ENCODE results near the gene FLNA. TPM values are rescaled to one million over a fixed set of nuclear protein-coding genes. Genes with fewer than 3 reads are reported as not detected.

FLNA gene
- total and polyA plus RNA-seq, 10 of the 15 experiments (the other 5 are each of a cell fraction or from before 2014, with no cell fraction given) = 5.1 to 643 (median 171) TPM

- no peak for TF ChIP-seq ZNF592 (IDR thresholded peaks at IDR 0.05)
- no peak for TF ChIP-seq GATAD2B (conservative IDR thresholded peaks at IDR 0.05; ENCODE audit: low read depth)
- no peak for TF ChIP-seq CHD2 (IDR thresholded peaks at IDR 0.05; ENCODE audit: borderline replicate concordance, low read depth, low read length)
- TF ChIP-seq ATF3 (IDR thresholded peaks at IDR 0.05; ENCODE audit: borderline replicate concordance, extremely low read depth, low read depth, low read length) = no peak
Measured at GRCh38 chrX:154304846-154305245, 69.6 kb downstream of the FLNA start (continued).

GRCh38 chrX:154303476-154303875 lies 71.0 kb downstream of the FLNA start:
- TF ChIP-seq SP1 (IDR thresholded peaks at IDR 0.05; ENCODE audit: low read depth, low read length) (no peak), ELK1 (IDR thresholded peaks at IDR 0.05; ENCODE audit: low read depth, low read length) (no peak), SRF (IDR thresholded peaks at IDR 0.05; ENCODE audit: low read depth in 2 of 2, low read length in 2 of 2) (no peak), USF2 (IDR thresholded peaks at IDR 0.05; ENCODE audit: borderline replicate concordance, low read depth, low read length) (no peak)
- TF ChIP-seq, protein P1, sequence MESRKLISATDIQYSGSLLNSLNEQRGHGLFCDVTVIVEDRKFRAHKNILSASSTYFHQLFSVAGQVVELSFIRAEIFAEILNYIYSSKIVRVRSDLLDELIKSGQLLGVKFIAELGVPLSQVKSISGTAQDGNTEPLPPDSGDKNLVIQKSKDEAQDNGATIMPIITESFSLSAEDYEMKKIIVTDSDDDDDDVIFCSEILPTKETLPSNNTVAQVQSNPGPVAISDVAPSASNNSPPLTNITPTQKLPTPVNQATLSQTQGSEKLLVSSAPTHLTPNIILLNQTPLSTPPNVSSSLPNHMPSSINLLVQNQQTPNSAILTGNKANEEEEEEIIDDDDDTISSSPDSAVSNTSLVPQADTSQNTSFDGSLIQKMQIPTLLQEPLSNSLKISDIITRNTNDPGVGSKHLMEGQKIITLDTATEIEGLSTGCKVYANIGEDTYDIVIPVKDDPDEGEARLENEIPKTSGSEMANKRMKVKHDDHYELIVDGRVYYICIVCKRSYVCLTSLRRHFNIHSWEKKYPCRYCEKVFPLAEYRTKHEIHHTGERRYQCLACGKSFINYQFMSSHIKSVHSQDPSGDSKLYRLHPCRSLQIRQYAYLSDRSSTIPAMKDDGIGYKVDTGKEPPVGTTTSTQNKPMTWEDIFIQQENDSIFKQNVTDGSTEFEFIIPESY (IDR thresholded peaks at IDR 0.05) = no peak
- in situ Hi-C loops (cut with MboI) (loop anchor here (25.0 kb wide), 1 partner anchor 166 kb away; the partner anchor contains the start of gene OPN1LW), intact Hi-C loops (cut with micrococcal nuclease; ENCODE audit: unreplicated experiment) (no loop called here)
- ChIA-PET SMC1A (ENCODE audit: uncharacterized antibody, unreplicated experiment) (no interaction called here), RAD21 (ENCODE audit: unreplicated experiment) (no interaction called here), POLR2A (no interaction called here), CTCF (no interaction called here)
- Histone ChIP-seq H3K9ac (ENCODE audit: control insufficient read depth, insufficient read depth, low read length) (no peak overlapping the region), H3K4me1 (ENCODE audit: control insufficient read depth, insufficient read depth, low read length) (no peaks in the 10 kb centered on the region; the same call in 1 of the 2 replicates), H3K9me3 (replicated peaks; ENCODE audit: control insufficient read depth, insufficient read depth, low read length) (no peaks in the 10 kb centered on the region; the same call in 2 of the 3 replicates), H2AFZ (ENCODE audit: control insufficient read depth, low read depth, low read length) (no peak overlapping the region), H3K4me3 (no peak overlapping the region), H3K4me2 (ENCODE audit: control insufficient read depth, insufficient read depth) (no peak overlapping the region), H4K20me1 (ENCODE audit: control insufficient read depth, insufficient read depth) (no peaks in the 10 kb centered on the region), H3K36me3 (ENCODE audit: control insufficient read depth in 2 of 2, insufficient read depth in 2 of 2, low read length in 1 of 2) (no peaks in the 10 kb centered on the region), H3K27ac (ENCODE audit: control insufficient read depth, insufficient read depth) (no peak overlapping the region), H3K79me2 (ENCODE audit: control insufficient read depth, insufficient read depth, low read length) (no peaks in the 10 kb centered on the region), H3K27me3 (replicated peaks in 1 of 2; ENCODE audit: control insufficient read depth in 2 of 2, insufficient read depth in 2 of 2, low read length in 1 of 2) (no peaks in the 10 kb centered on the region)
- BruUV-seq (replicated peaks) = no TSS peak
- DNase-seq (ENCODE audit: low read depth, low spot score) (no peak), FAIRE-seq (no peak), ATAC-seq (no peak)
- 39% methylated on average over 8 of the region's 8 CpGs for WGBS (ENCODE audit: insufficient coverage, insufficient replicate concordance, low lambda C conversion rate, missing lambda C conversion rate)

Data from GM12878 (cell line).